Heart right ventricle (tissue), 16 donors: ENCODE measurements around the gene MOK. TPM values are rescaled to one million over a fixed set of nuclear protein-coding genes. Genes with fewer than 3 reads are reported as not detected.

Experiments
- ATAC-seq, 8 donors: fragments of 200-7000 bp; cut with Tn5 transposase; one replicate each; pipeline ENCODE4 v1.9.1; 2020; ENCODE audit warnings: mild to moderate bottlenecking in 8 of 8, moderate library complexity in 8 of 8, moderate number of reproducible peaks in 1 of 8
- DNase-seq, 2 donors: peaks; one replicate each; pipeline ENCODE4 v3.0.0-alpha.2; 2020
- H3K27ac ChIP-seq, 10 donors: fragments of 200-600 bp; sonication (generic) in 2 of 10; one replicate each; pipeline versions ENCODE4 v1.5.0 to v1.8.0; 2020 to 2022; ENCODE audit warnings: mild to moderate bottlenecking in 3 of 10
- H3K27me3 ChIP-seq, 7 donors: fragments of 200-600 bp; one replicate each; pipeline ENCODE4 v1.8.0; 2021 to 2022; ENCODE audit warnings: mild to moderate bottlenecking in 2 of 7
- H3K36me3 ChIP-seq, 9 donors: fragments of 200-600 bp; sonication (generic) in 1 of 9; one replicate each; pipeline versions ENCODE4 v1.5.0 to v1.8.0; 2020 to 2022; ENCODE audit warnings: mild to moderate bottlenecking in 2 of 9
- H3K4me1 ChIP-seq, 9 donors: fragments of 200-600 bp; sonication (generic) in 1 of 9; one replicate each; pipeline versions ENCODE4 v1.5.0 to v1.8.0; 2020 to 2022; ENCODE audit warnings: mild to moderate bottlenecking in 4 of 9
- H3K4me3 ChIP-seq, 10 donors: fragments of 200-600 bp; sonication (generic) in 2 of 10; one replicate each; pipeline versions ENCODE4 v1.5.0 to v1.8.0; 2020 to 2022; ENCODE audit warnings: mild to moderate bottlenecking in 7 of 10, moderate library complexity in 2 of 10
- H3K9me3 ChIP-seq, 11 donors: fragments of 200-600 bp in 10 of 11; sonication (generic) in 2 of 11; one replicate each; pipeline versions ENCODE4 v1.5.0 to v1.8.0; 2013 to 2022; ENCODE audit warnings: mild to moderate bottlenecking in 2 of 11, control low read depth in 1 of 11, moderate library complexity in 1 of 11
- WGBS, 2 donors: extraction: QIAGEN DNeasy Blood & Tissue Kit; methylation state at CpG; one replicate each; pipeline ENCODE4 v1.1.7; 2013; ENCODE audit warnings: inconsistent platforms in 1 of 2; 5-methylcytosine and 5-hydroxymethylcytosine counted together
- intact Hi-C, 10 donors: fragments of 100-400 bp; cut with DNase I; formaldehyde crosslinking; loops; one replicate each; pipeline versions ENCODE4 v1.11.1 to v1.14.2; 2022
- polyA plus RNA-seq, 2 donors: library from polyadenylated mRNA; stranded (reverse); fragments of 200-250 nt; gene quantifications; one replicate each; pipeline ENCODE4 v1.2.3, GENCODE V29; 2013
- total RNA-seq, 10 donors: library from RNA; stranded (reverse); fragmentation: NEBNext Ultra II Directional in 3 of 10; extraction: Animal tissue kit (Norgen Biotek cat#: 25700) in 3 of 10; gene quantifications; one replicate each; pipeline versions ENCODE4 v1.2.1 to v1.2.4, GENCODE V29; 2021 to 2023
- TF ChIP-seq, protein P1 (sequence below), 9 donors: fragments of 200-600 bp; sonication (generic) in 2 of 9; IDR thresholded peaks; one replicate each; pipeline versions ENCODE4 v1.5.0 to v1.8.0; 2021 to 2022; ENCODE audit warnings: antibody characterized with exemption in 9 of 9, mild to moderate bottlenecking in 5 of 9, moderate library complexity in 1 of 9
- donor health status: Arrhythmogenic right ventricular cardiomyopathy.
- donor health status: ischemic (EF 13 %, LVEDD 7.1; RV severe dilation, severe dysfunction).
- donor health status: healthy with polysubstance abuse.
- donor health status: DM: no; HTN: yes; CAD: no.
- donor health status: DM: no; HTN: no; CAD: no.
- donor health status: ischemic (EF 25% LVEDD 6.9; RV normal size, moderate dysfunction).
- donor health status: ischemic (EF 25% LVEDD 5.7; RV mildly dilated, moderate dysfunction).
- donor health status: healthy.
- donor health status: DM: yes; HTN: yes; CAD: no.
- donor health status: Ischemic cardiomyopathy.
- donor health status: ischemic (EF 35%, LVEDD 5.7; RV mildly dilated, moderate dysfunction).
- donor health status: nonischemic (EF 11% LVEDD 7.7; RV severe dilation, severe dysfunction).
- donor health status: DM: yes; HTN: yes; CAD: no.
- donor health status: PGD.
- donor health status: ischemic (EF 29% LVEDD 5.4; RV normal size, mild dysfunction).
- donor health status: nonischemic (EF 23%, LVEDD 6.1; RV moderate dilation, normal function).

MOK gene
- total and polyA plus RNA-seq, 12 donors = 6.6 to 19.8 (median 10.0) TPM

DNA sequence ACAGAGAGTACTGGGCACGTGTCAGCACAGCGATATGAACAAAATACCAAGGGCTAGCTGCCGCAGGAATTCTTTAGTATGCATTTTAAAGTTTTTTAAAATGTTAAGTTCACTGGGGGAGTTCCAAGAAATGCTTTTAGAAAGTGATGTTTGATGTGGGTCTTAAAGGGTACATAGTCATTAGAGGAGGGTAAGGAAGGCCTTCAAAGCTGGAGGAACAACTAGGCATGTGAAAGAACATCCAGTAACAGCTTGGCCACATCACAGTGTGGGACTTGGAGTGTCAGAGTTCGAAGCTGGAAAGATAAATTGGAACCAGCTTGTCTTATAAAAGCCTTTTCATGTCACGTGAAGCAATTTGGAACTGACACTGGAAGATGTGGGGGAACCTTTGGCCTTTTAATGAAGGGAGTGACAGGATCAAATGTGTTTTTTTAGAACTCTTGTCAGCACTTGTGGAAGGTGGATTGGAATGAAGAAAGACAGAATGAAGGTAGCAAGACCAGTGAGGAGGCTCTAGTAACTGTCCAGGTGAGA is 107.6 kb downstream of the MOK start:
- ATAC-seq (no peak), DNase-seq (no peak)
- Histone ChIP-seq H3K9me3 (no peaks in the 10 kb centered on the region), H3K4me1 (peaks cover 0 to 31% (median 16%) of the 10 kb centered on the region in 9 donors), H3K27ac (no peak overlapping the region), H3K27me3 (no peaks in the 10 kb centered on the region), H3K36me3 (peaks cover 0 to 67% (median 11%) of the 10 kb centered on the region in 9 donors), H3K4me3 (no peak overlapping the region)
- intact Hi-C loops = no loop called here
- WGBS, 2 donors = 70 to 74% methylated on average over 5 of the region's 5 CpGs
- TF ChIP-seq, protein P1, sequence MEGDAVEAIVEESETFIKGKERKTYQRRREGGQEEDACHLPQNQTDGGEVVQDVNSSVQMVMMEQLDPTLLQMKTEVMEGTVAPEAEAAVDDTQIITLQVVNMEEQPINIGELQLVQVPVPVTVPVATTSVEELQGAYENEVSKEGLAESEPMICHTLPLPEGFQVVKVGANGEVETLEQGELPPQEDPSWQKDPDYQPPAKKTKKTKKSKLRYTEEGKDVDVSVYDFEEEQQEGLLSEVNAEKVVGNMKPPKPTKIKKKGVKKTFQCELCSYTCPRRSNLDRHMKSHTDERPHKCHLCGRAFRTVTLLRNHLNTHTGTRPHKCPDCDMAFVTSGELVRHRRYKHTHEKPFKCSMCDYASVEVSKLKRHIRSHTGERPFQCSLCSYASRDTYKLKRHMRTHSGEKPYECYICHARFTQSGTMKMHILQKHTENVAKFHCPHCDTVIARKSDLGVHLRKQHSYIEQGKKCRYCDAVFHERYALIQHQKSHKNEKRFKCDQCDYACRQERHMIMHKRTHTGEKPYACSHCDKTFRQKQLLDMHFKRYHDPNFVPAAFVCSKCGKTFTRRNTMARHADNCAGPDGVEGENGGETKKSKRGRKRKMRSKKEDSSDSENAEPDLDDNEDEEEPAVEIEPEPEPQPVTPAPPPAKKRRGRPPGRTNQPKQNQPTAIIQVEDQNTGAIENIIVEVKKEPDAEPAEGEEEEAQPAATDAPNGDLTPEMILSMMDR (IDR thresholded peaks at IDR 0.05) = no peak

DNA sequence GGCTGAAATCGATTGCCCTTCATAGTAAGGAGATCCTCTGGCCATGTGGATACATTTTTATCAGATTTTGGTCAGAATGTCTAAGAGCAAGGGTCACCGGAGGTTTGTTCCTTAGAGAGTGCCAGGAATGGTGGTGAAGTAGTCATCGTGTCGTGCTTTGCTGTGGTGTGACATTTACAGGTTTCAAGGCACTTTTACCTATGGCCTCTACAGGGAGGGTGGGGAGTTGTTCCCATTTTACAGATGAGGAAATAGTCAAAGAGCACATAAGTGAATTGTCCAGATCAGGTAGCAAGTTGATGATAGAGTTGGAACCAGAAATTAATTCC is 108.1 kb downstream of the MOK start:
- no peaks in the 10 kb centered on the region for H3K9me3 ChIP-seq
- ATAC-seq (no peak), DNase-seq (no peak)
- no peak overlapping the region for H3K27ac ChIP-seq
- intact Hi-C loops = no loop called here
- WGBS, 2 donors = 77 to 78% methylated on average over 4 of the region's 4 CpGs
- TF ChIP-seq, protein P1 (IDR thresholded peaks at IDR 0.05) = no peak
- no peak overlapping the region for H3K4me3 ChIP-seq
- peaks cover 0 to 67% (median 11%) of the 10 kb centered on the region in 9 donors for H3K36me3 ChIP-seq
- H3K4me1 ChIP-seq = peaks cover 0 to 31% (median 16%) of the 10 kb centered on the region in 9 donors
- no peaks in the 10 kb centered on the region for H3K27me3 ChIP-seq

DNA sequence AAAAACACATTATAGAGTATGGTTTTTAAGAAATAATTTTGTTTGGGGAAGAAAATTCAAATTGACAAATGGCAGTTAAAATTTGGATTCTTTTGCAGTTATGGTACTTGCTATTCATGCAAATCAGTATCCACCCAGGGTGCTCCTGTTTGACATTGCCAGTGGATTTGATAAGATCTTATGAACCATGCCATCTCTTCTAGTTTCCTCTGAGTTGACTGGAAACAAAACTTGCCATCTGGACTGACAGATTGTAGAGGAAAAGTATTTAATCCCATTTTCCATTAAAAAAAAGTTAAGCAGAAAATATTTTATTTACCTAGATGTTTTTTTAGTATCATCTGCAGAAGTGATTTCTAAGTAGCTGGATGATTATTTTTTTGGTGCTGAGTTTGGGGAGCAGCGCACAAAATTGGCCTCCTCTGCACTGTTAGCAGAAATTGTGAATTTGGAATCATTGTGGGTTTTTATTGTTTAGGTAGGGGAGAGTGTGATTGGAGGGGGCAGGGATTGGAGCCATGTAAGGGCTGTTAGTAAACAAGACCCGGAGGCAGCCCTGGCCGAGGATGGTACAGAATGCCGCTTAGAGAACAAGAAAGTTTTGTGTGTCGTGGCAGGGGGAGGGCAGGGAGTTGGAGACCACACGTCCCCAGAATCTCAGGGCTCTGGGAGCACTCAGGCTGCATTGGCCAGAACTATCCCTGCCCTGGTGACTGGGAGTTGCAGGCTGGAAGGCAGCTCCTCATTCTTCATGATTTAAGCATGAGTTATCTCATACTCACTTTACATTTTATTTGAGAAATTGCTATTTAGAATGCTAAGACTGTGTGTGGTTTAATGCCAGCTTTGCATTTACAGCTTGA is 108.7 kb downstream of the MOK start:
- no peak for DNase-seq
- intact Hi-C loops = no loop called here
- TF ChIP-seq, protein P1 (IDR thresholded peaks at IDR 0.05) = no peak
- Histone ChIP-seq H3K27me3 (no peaks in the 10 kb centered on the region), H3K4me1 (peaks cover 0 to 31% (median 18%) of the 10 kb centered on the region in 9 donors), H3K9me3 (no peaks in the 10 kb centered on the region), H3K27ac (no peak overlapping the region), H3K36me3 (peaks cover 0 to 64% (median 11%) of the 10 kb centered on the region in 9 donors), H3K4me3 (no peak overlapping the region)
- WGBS, 2 donors = 83 to 94% methylated on average over 6 of the region's 6 CpGs
- no peak for ATAC-seq

DNA sequence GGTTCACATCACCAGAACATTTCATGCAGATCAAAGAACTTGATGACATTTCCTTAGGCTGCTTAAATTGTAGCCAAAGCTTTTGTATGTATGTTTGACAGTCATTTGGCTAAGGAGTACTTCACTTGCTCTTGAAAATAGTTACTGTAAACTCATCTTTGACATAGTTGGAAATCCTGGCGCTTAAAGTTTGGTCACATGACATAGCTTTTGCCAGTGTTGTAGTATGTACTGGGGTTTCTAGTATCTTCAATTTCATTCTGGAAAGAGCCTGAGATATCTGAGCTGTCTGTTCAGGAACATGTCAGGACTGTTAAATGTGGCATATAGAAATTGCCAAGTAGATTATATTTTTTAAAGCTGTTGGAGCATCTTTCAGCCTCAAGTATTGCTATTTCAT is 109.5 kb downstream of the MOK start:
- TF ChIP-seq, protein P1 (IDR thresholded peaks at IDR 0.05) = no peak
- Histone ChIP-seq H3K4me1 (peaks cover 0 to 40% (median 27%) of the 10 kb centered on the region in 9 donors), H3K9me3 (no peaks in the 10 kb centered on the region), H3K27me3 (no peaks in the 10 kb centered on the region), H3K4me3 (no peak overlapping the region), H3K27ac (no peak overlapping the region), H3K36me3 (peaks cover 0 to 56% (median 11%) of the 10 kb centered on the region in 9 donors)
- intact Hi-C loops = no loop called here
- WGBS, 2 donors = 53 to 67% methylated on average over 1 of the region's 1 CpG
- ATAC-seq = no peak
- no peak for DNase-seq
